ENCODE results near the gene ITPRIP.

The ITPRIP gene

DNA sequence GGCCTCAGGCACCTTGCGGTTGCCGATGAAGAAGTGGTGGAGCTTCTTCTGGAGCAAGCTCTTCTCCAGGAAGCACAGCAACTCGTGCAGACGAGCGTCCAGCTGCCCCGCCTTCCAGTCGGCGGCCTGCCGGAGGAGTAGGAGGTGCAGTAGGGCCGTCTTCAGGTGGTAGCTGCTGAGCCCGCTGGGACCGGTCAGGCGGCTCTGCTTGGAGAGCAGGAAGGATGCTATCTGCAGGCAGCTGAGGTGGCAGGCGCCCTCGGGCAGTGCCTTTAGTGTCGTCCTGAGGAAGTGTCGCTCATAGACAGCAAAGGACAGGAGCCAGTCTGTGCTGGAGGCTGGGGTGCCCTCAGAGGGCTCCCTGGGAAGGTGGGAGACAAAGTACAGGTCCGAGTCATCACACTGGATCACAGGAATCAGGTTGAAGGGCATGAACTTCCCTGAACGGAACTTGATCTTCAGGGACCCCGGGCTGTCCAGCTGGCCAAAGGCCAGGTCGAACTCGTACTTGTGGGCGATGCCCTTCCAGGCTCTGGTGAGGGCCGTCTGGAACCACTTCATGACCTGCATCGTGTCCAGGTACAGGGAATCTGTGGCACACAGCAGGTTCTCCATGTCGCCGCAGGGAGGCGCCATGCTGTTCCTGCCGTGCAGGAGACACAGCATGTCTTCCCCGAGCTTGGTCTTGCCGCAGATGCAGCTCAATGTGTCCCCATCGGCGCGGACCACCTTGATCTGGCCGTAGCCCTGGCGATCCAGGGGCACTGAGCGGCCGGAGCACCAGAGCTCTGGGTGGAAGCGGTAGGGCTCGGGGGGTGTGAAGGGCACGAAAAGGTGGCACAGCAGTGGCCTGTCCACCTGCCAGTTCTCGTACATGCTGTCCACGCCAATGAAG, 23.4 kb downstream of the ITPRIP start:
- DNase-seq (ENCODE audit: extremely low spot score, insufficient read length, low read depth) (no peak), FAIRE-seq (no peak)

DNA sequence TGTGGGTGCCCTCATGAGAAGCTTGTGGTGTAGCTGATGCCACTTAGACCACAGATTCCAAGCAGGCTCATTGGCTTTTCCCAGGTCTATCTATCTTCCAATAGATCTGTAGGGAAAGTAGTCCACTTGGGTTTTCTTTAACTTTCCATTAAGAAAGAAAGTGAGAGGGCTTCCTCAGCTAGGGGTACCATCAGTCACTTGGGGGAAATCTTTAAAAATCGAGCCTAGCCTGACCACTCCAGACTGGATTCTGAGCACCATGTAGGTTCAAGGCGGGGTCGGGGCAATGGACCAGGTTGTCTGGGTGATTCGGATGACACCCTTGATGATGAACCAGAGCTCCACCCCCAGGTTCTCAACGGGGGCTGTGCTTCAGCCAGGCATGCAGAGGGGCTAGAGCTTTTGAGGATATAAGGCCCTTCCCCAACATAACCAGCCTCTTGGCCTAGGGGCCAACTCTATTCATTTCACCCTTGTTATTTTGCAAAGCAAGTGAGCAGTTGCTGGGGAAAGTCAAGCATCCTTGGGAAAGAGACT, 27.0 kb downstream of the ITPRIP start:
- FAIRE-seq = no peak
- DNase-seq (ENCODE audit: extremely low spot score, insufficient read length, low read depth) = no peak

DNA sequence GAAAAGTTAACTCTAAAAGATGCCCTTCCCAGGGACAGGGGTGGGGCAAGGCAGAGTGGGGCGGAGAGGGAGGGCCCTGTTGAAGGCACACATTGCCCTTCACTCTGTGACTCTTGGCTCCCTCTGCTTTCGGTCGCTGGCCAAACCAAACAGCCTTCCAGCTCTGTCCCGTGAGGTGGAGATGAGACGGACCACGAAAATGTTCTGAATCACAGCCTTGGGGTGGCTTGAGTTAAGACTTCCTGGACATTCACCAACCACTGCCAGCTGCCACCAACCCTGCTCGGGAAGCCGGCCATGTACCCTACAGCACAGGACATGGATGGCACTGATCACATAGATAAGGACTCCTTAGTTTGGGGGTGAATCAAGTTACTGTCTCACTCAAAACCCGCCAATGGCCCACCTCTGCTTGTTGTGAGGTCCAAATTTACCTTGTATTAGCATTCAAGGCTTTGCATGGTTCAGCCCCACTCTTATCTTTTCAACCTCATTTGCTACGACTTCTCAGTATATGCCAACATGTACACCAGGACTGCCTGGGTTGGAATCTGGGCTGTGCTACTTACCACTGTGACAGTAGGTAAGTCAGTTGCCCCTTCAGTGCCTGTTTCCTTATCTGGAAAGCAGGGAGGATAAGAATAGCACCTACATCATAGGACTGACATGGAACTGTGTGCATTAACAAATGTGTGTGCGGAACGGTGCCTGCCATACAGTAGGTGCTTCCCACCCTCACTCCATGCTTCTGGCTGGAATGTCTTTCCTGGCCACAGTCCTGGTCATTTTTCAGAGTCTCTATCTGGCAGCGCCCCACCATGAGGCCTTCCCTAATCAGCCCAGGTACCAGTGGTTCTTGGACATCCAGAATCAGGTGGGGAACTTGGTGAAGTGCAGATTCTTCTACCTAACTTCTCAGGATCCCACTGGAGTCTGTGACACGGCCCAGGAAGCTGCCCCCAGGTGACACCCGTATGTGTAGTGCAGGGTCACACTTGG, 28.0 kb downstream of the ITPRIP start:
- FAIRE-seq (no peak), DNase-seq (ENCODE audit: extremely low spot score, insufficient read length, low read depth) (no peak)

DNA sequence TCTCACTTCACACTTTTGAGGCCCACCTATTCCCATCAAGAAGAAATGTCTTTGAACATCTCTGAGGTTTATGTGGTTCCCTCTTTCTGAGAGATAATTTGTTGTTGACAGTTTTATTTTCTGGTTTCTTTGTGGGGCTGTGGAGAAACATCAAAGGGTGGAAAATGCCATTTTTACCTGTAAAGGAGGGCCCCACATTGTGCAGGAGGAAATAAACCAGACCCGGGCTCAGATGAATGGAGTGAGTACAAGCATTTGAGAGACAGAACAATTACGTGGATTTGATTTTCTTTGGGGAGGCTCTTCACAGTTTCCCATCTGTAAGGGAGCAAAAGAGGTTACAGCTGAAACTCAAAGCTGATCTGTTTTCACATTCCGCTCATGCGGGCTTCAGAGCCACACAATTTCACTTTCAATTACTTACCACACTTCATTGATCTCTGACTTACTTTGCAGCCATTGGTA, 29.8 kb downstream of the ITPRIP start:
- DNase-seq (ENCODE audit: extremely low spot score, insufficient read length, low read depth) (no peak), FAIRE-seq (peak; percentile 82)

DNA sequence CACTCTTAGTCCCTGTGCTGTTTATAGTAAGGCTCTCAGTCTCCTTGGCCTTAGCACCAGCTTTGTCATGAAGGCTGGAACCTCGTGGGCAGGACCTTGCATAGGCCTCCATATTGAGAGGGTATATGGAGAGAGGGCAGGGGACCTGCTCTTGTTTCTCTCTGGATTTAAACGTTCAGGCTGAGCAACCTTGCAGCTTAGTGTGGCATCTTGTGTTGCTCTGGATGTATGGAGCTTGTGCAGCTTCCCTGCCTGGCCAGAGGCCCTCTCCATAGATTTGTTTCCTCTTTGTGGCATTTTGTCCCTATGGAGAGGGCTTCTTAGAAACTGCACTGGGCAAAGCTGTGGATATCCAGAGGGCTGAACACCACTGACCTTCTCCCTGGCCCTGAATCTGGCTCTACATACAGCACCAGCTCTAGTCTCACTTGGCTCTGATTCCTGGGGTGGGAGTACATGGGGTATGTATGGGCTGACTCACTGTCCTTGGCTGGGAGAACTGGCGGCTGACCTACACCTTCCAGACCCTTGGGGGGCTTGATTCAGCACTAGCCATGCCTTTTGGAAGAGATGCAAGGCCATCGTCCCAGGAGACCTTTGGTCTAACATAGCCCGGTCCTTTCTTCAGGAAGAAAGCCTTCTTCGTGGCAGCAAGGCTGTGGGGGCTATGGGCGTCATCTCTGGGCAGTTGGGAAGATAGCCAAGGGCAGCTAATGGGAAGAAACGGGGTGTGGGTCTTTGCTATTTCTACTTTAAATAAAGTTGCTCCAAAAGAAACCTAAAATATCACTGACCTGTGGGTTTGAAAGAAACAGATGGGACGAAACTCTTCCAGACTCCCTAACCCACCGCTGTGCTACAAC, 30.5 kb downstream of the ITPRIP start:
- no peak for DNase-seq (ENCODE audit: extremely low spot score, insufficient read length, low read depth)
- no peak for FAIRE-seq

DNA sequence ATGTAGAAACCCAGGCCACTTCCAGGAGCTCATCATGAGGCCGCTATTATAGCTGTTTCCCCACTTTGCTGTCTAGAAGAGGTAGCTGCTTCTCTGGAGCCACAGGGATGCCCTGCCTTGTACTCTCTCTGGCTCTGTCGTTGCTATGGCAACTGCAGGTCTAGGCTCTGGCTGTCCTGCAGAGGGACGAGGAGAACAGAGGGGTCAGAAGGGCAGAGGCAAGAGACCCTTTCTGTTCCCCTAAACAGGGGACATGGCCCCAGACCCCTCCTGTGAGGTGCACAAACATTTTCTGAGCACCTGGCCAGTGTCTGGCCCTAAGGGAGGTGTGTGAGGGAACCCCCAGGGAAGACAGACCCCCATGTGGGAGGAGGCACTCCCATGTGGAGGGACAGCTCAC, 31.4 kb downstream of the ITPRIP start:
- DNase-seq (ENCODE audit: extremely low spot score, insufficient read length, low read depth) (no peak), FAIRE-seq (no peak)

DNA sequence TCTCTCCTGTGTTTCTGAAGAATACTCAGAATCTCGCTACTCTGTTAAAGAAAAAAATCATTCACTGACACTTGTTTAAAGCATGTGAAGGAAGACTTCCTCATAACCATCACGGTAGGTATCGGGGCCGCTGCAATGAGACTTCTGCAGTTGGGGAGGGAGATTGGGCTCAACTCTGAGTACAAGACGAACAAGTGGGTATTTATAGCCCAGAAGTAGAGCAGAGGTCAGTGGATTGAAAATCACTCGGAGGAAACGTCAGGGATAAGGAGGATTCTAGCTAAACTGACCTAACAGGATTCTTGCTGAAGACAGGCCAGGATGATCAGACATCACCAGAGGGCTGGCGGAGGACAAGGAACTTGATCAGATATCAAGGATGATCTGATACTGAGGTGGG, 33.3 kb downstream of the ITPRIP start:
- FAIRE-seq = no peak
- DNase-seq (ENCODE audit: extremely low spot score, insufficient read length, low read depth) = no peak

DNA sequence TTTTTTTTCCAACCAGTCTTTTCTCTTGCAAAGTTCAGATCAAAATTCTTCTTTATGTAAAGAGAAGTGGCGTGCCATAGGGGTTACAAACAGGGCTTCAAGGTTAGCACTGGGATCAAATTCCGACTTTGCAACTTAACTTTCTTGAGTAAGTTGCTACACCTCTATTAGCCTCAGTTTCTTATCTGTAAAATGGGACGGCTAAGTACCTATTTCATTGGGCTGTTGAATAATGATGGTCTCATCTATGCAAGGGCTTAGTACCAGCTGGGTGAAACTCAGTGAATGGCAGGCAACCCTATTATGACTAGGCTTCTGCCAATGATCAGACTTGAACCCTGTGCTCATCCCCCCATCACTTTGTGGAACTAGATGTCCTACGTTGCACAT, 33.9 kb downstream of the ITPRIP start:
- FAIRE-seq (no peak), DNase-seq (ENCODE audit: extremely low spot score, insufficient read length, low read depth) (no peak)

DNA sequence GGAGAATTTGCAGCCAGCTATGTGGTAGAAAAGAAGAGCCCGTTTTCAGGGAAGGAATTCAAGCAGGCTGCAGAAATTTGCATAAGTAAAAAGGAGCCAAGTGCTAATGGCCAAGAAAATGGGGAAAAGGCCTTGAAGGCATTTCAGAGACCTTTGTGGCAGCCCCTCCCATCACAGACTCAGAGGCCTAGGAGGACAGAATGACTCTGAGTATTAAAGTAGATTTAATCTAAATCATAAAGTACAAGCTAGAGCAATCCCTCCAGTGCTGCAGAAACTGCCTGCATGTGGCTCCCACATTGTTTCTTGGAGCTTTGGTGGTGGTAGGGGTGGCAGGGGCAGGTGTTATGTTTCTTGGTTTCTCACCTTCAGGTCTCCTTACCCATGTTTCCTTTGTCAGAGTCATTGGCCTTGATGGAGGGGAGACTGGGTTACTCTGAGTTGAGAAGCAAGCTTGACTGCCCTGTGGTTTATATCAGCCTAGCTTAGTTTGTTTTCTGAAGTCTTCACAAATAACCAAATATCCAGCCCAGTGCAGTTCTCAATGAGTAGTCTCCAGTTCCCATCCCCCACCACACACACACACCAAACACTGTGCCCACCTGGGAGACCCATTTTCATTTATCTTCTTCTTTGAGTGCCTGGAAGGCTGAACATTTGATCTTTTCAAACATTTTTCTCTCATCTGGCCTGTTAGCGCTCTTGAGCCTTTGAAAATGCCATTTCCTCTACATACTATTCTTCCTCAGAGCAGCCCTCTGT, 34.5 kb downstream of the ITPRIP start:
- DNase-seq (ENCODE audit: extremely low spot score, insufficient read length, low read depth) (no peak), FAIRE-seq (no peak)

DNA sequence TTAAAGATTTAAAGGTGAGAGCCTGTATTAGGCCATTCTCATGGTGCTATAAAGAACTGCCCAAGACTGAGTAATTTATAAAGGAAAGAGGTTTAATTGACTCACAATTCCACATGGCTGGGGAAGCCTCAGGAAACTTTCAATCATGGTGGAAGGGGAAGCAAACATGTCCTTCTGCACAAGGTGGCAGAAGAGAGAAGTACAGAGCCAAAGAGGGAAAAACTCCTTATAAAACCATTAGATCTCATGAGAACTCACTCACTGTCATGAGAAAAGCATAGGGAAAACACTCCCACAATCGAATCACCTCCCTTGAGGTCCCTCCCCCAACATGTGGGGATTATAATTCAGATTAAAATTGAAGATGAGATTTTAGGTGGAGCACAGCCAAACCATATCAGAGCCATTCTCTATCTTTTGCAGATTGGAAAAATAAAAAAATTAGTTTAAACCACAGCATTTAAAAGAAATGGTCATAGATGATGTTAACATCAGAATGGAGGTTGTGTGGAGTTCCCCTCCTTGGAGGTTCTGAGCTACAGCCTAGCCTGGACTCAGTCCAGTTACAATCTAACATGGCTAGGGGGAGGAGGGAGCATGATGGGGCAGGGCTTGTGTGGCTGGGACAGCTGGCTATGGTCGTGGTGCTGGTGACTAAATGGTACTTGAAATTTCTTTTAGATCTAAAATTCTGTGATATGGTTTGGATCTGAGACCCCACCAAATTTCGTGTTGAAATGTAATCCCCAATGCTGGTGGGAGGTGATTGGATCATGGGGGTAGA, 36.2 kb downstream of the ITPRIP start:
- FAIRE-seq = no peak
- DNase-seq (ENCODE audit: extremely low spot score, insufficient read length, low read depth) = no peak

DNA sequence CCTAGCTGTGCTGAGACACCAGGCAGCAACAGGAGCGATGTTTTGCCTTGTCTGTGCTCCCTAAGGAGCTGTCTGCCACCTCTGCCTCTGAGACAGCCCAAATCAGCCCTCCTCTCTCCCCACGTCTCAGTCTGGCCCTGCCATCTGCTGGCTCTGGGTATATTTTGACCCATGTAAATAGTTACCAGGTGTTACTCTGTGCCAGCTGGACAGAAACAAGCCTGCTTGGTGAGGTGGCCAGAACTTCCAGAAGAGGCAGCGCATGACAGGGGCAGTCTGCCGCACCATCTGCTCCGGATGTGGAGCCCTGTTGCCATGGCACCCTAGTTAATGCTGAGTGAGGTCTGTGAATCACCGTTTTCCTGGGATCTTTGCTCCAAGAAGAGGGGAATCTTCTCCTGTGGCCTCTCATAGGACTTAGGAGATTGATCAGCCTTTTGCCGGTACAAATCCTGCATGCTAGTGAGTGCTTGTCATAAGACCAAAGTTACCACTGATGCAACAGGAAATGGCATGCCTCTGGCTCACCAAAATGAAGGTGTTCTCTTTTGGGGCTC, 37.5 kb downstream of the ITPRIP start:
- FAIRE-seq (no peak), DNase-seq (ENCODE audit: extremely low spot score, insufficient read length, low read depth) (no peak)

DNA sequence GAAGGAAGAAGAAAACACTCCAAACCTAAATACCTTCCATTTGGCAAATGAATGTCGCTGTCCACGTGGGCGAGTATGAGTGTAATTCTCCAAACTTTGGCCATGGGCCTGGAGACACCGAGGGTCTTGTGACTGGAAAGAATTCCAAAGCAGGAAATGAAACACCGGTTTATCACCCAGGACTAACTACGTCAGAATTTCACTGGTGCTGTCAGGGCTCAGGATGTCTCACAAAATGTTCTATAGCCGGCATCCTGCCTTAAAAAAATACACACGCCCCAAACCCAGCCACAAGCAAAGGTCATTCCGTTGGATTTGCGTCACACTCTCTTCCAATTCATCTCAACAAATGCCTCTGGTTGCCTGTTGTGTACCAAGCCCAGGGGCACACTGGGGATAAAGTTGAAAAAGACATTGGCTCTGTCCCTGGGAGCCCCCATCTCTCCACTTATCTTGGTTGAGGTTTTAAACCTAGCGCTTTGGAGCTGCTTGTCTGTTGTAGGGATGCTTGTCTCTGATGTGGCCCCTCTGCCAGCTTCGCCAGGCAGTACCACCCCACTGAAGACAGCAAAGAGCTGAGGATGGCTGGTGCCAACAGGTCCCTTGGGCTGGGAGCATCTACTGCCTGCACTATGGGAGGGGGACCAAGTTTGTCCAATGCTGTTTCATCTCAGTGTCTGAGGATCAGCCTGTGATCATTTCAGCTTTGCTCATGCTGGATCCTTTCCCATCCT, 38.1 kb downstream of the ITPRIP start:
- DNase-seq (ENCODE audit: extremely low spot score, insufficient read length, low read depth) (no peak), FAIRE-seq (no peak)

DNA sequence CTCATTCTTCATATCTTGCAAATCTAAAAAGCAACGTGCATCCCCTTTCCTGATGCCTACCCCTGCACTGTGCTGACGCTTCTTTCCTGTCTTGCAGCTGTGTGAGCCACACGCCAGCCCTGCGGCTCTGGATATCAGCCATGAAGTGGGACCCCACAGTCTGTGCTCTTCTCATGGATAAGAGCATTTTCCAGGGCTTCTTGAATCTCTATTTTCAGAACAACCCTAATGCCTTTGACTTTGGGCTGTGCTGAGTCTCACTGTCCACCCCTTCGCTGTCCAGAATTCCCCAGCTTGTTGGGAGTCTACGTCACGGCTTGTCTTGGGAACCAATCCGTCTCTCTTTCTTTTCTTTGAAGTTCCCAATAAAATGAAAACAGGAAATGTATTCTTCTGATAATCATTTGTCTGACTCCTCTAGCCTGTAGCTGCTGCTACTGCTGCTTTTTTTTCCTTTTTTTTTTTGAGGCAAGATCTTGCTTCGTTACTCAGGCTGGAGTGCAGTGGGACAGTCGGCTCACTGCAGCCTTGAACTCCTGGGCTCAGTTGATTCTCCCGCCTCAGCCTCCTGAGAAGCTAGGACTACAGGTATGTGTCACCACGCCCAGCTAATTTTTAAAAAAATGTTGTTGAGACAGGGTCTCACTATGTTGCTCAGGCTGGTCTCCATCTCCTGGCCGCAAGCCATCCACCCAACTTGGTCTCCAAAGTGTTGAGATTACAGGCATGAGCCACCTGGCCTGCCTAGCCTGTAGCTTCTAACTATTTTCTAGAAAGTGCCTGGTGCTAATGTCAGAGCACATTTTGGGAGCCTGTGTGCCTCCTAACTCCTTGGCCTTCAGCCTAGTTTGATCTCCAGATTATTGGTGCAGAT, 39.0 kb downstream of the ITPRIP start:
- FAIRE-seq = no peak

DNA sequence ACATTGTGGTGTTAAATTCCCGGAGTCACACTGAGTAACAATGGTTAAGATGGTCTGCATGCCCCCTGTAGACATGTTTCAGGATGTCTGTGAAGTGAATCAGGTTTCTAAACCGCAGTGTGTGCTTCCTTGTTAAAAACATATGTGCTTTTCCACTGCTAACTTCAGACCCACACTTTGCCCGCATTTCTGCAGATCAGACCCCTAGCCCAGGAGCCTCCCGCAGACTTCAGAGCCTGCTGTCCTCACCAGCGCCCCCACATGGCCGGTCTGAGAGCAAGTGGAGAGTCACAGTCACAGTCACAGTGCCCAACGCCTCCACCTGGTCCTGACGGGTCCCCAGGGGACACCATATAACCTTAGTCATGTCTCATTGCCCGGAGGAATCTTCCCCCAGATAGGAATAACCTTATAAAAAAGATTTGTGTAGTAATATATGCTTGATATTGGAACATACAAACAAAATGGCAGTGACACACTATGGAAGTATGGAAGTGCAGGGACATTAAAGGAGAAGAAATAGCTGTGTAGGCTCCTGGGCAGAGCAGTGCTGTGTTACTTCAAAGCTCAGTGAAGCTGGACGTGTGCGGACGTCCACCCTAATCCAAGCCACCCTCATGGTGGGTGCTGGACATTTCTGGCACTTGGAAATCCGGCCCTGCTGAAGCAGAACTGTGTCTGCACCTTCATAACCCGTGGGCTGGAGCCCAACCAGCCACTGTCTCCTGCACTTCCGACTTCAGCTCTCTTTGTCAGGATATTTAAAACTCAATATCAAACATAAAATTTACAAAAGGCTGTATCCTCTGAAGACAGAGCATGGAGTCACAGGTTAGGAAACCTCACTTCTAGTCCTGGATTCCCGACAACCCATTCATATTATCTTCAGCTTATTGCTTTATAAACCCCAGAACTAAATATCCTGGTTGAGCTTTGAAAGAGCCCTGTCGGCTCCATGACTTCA, 40.3 kb downstream of the ITPRIP start:
- DNase-seq (ENCODE audit: extremely low spot score, insufficient read length, low read depth) (no peak), FAIRE-seq (no peak)

More for the DNA sequence above, 39.0 kb downstream of the ITPRIP start:
- no peak for DNase-seq (ENCODE audit: extremely low spot score, insufficient read length, low read depth)

Data from GM18507 (cell line).